Stomach smooth muscle (tissue), 2 donors: ENCODE data around the gene ATP1B3.

Experiments
- H3K27ac ChIP-seq: one replicate; pipeline ENCODE4 v1.7.0; 2013; ENCODE audit warnings: mild to moderate bottlenecking, low read length, inconsistent platforms
- H3K27me3 ChIP-seq, 2 donors: one replicate each; pipeline ENCODE4 v1.7.0; 2013; ENCODE audit warnings: low read length in 2 of 2; ENCODE audit not compliant: insufficient read depth in 2 of 2, control insufficient read depth in 1 of 2
- H3K36me3 ChIP-seq, 2 donors: one replicate each; pipeline ENCODE4 v1.7.0; 2013; ENCODE audit warnings: low read length in 2 of 2; ENCODE audit not compliant: control insufficient read depth in 2 of 2, insufficient read depth in 2 of 2
- H3K4me1 ChIP-seq: one replicate; pipeline ENCODE4 v1.7.0; 2013; ENCODE audit warnings: low read length; ENCODE audit not compliant: control insufficient read depth, insufficient read depth
- H3K4me3 ChIP-seq, 2 donors: one replicate each; pipeline ENCODE4 v1.7.0; 2013; ENCODE audit warnings: low read length in 2 of 2
- H3K9ac ChIP-seq, 2 donors: one replicate each; pipeline ENCODE4 v1.7.0; 2013; ENCODE audit warnings: low read length in 2 of 2, mild to moderate bottlenecking in 1 of 2
- H3K9me3 ChIP-seq, 2 donors: one replicate each; pipeline ENCODE4 v1.7.0; 2013; ENCODE audit warnings: low read length in 2 of 2; ENCODE audit not compliant: control insufficient read depth in 2 of 2
- donor health status: healthy.
- donor health status: Pancreatic carcinoma.

ATP1B3 gene

DNA sequence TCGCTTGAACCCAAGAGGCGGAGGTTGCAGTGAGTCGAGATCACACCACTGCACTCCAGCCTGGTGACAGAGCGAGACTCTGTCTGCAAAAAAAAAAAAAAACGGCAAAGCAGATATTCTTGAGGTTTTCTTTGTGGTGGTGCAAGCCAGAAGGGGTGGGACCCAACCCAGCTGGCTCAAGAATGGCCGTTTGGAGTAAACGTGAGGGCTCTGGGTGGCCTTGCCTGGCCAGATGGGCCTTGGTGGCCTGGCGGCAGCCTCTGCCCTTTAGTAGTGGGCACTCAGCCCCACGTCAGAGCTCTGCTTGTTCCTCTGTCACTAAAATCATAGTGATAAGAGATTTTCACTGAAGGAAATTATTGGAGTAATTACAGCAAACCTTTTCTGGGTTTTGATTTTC is 50.5 kb downstream of the ATP1B3 start:
- Histone ChIP-seq H3K4me3 (no peak overlapping the region), H3K36me3 (peaks cover 9 to 13% of the 10 kb centered on the region in 2 donors), H3K27me3 (no peaks in the 10 kb centered on the region), H3K4me1 (no peaks in the 10 kb centered on the region), H3K9ac (no peak overlapping the region), H3K9me3 (no peaks in the 10 kb centered on the region), H3K27ac (no peak overlapping the region)

GRCh38 chr3:141928631-141929270 is 52.3 kb downstream of the ATP1B3 start:
- H3K4me1 ChIP-seq, result no peaks in the 10 kb centered on the region
- H3K9me3 ChIP-seq, result no peaks in the 10 kb centered on the region
- peaks cover 9 to 13% of the 10 kb centered on the region in 2 donors for H3K36me3 ChIP-seq
- no peak overlapping the region for H3K4me3 ChIP-seq
- H3K27me3 ChIP-seq, result no peaks in the 10 kb centered on the region
- H3K9ac ChIP-seq, result no peak overlapping the region
- no peak overlapping the region for H3K27ac ChIP-seq

DNA sequence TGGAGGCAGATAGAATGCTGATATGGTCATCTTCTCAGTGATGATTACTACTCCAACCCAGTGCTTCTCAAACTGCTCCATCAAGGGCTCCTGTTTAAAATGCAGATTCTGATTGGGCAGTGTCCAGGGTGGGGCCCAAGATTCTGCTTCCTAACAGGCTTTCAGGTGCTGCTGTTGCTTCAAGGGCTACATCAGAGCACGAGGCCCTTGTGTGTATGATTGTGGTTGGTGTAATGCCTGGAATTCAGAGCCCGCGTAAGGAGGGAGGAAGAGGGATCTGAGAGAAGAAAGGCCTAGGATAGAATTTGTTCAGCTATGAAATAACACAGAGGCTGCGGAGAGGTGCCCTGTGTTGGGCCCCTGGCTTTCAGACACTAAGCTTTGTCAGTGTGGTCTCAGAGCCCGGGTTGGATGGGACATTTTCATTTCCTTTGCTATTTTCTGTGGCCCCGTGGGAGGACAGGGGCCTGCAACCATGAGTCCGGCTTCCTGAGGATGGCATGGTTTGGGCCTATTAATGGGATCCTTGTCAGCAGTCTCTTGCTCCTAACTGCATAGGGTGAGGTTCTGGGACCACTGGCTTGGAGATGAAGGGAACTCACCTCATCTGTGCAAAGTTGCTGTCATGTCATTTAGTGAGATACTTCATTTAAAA is 53.0 kb downstream of the ATP1B3 start:
- Histone ChIP-seq H3K36me3 (peaks cover 9 to 13% of the 10 kb centered on the region in 2 donors), H3K4me1 (no peaks in the 10 kb centered on the region), H3K27ac (no peak overlapping the region), H3K27me3 (no peaks in the 10 kb centered on the region), H3K4me3 (no peak overlapping the region), H3K9ac (no peak overlapping the region), H3K9me3 (no peaks in the 10 kb centered on the region)

GRCh38 chr3:141930801-141931200 is 54.4 kb downstream of the ATP1B3 start:
- Histone ChIP-seq H3K27ac (no peak overlapping the region), H3K9ac (no peak overlapping the region), H3K36me3 (peaks cover 4 to 13% of the 10 kb centered on the region in 2 donors), H3K27me3 (no peaks in the 10 kb centered on the region), H3K4me3 (no peak overlapping the region), H3K4me1 (no peaks in the 10 kb centered on the region), H3K9me3 (no peaks in the 10 kb centered on the region)

GRCh38 chr3:141933421-141934300 is 57.2 kb downstream of the ATP1B3 start:
- H3K9me3 ChIP-seq, result no peaks in the 10 kb centered on the region
- H3K9ac ChIP-seq, result no peak overlapping the region
- no peak overlapping the region for H3K4me3 ChIP-seq
- H3K4me1 ChIP-seq, result no peaks in the 10 kb centered on the region
- H3K27me3 ChIP-seq, result no peaks in the 10 kb centered on the region
- H3K27ac ChIP-seq, result no peak overlapping the region
- H3K36me3 ChIP-seq, result peaks cover 1% of the 10 kb centered on the region in 2 donors

DNA sequence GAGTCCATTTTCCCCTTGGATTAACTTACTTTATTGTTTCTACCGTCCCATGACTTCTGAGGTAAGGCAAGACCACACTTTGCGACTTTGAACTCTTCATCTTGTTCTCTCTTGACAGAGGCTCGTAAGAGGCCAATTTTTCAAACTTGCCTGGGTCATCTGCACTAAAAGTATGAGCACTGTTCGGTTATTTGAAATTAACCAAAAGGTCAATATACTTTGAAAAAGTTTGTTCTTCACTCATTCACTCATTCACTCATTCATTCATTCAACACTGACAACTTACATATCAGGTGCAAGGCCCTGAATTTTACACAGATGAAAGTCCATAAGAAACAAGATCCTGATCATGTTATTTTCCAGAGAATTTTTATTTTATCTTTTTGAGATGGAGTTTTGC is 57.9 kb downstream of the ATP1B3 start:
- H3K4me3 ChIP-seq, result no peak overlapping the region
- no peak overlapping the region for H3K27ac ChIP-seq
- H3K36me3 ChIP-seq, result no peaks in the 10 kb centered on the region
- H3K9me3 ChIP-seq, result no peaks in the 10 kb centered on the region
- H3K27me3 ChIP-seq, result no peaks in the 10 kb centered on the region
- H3K9ac ChIP-seq, result no peak overlapping the region
- H3K4me1 ChIP-seq, result no peaks in the 10 kb centered on the region

DNA sequence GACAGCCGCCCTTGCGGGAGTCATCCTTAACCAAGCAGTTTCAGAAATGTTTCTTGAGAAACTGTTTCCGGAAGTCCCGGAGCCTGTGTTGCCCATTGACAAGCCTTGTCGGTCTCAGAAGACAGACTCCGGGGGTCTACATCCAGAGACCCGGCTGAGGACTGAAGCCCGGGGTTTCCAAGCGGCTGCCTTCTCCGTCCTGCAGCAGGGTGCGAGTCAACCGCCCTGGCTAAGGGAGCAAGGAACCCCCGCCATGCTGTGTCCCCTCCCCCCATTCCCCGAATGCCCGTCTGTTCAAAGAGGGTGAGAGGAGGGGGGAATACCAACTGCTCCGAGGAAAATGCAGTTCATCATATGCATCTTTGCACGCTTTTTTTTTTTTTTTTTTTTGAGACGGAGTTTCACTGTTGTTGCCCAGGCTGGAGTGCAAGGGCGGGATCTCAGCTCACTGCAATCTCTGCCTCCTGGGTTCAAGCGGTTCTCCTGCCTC is 61.6 kb downstream of the ATP1B3 start:
- Histone ChIP-seq H3K4me1 (peaks cover 4% of the 10 kb centered on the region), H3K36me3 (no peaks in the 10 kb centered on the region), H3K27me3 (no peaks in the 10 kb centered on the region), H3K4me3 (no peak overlapping the region), H3K9ac (no peak overlapping the region), H3K9me3 (no peaks in the 10 kb centered on the region), H3K27ac (no peak overlapping the region)

DNA sequence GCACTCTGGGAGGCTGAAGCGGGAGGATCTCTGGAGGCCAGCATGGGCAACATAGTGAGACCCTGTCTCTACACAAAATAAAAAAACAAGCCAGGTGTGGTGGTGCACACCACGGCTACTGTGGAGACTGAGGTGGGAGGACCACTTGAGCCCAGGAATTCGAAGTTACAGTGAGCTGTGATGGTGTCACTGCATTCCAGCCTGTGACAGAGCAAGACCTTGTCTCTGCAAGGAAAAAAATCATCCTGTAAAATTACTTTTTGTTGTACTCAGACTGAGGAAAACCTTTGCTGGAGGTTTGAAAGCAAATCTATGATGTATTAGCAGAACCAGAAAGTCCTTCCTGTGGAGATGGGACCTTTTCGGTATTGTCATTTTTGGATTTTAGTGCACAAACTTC is 63.3 kb downstream of the ATP1B3 start:
- no peak overlapping the region for H3K4me3 ChIP-seq
- H3K27me3 ChIP-seq, result no peaks in the 10 kb centered on the region
- H3K27ac ChIP-seq, result no peak overlapping the region
- H3K4me1 ChIP-seq, result peaks cover 4% of the 10 kb centered on the region
- no peaks in the 10 kb centered on the region for H3K9me3 ChIP-seq
- H3K9ac ChIP-seq, result no peak overlapping the region
- H3K36me3 ChIP-seq, result no peaks in the 10 kb centered on the region

DNA sequence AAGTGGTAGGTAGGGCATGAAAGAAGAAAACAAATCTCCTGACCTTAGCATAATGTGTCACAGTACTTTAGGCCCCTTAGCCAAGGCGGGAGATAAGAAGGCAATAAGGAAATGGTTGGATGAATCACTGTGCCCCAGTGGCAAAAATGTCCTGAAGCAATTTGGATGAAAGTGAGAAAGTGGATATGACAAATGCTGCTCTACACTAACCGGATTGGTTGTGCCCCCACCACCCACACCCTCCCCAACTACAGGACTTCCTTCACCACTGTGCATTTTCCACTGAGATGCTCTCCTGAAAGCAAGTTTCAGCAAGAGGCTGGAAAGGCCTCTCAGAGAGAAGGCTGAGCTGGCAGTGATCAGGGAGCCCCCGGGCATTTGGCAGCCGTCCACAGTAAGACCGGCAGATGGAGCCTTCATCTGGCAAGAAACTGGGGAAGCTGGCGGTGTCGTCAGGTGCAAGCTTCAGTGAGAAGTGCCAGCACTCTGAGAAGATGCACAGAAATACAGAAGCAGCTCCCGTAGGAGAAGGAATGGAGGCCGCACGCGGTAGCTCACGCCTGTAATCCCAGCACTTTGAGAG is 63.8 kb downstream of the ATP1B3 start:
- Histone ChIP-seq H3K27ac (peak overlapping the region; percentile 37), H3K4me3 (no peak overlapping the region), H3K9ac (no peak overlapping the region), H3K27me3 (no peaks in the 10 kb centered on the region), H3K4me1 (peaks cover 4% of the 10 kb centered on the region), H3K36me3 (no peaks in the 10 kb centered on the region), H3K9me3 (no peaks in the 10 kb centered on the region)

DNA sequence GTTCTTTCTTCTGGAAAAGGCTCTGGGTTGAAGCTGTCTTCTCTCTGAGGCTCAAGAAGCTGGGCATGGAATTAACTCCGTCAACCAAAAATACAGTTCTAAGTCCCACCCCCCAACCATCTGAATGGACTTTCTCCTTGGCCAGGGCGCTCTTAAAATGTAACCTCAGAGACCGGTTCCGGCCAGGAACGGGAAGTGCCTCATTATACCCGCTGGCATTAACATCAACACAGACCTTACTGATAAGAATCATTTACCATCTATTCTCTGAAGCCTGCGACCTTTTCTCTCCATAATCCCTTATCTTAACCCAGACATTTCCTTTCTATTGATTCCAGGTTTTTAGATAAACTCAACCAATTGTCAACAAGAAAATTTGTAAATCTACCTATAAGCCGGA is 64.7 kb downstream of the ATP1B3 start:
- Histone ChIP-seq H3K36me3 (peaks cover 0 to 2% of the 10 kb centered on the region in 2 donors), H3K27me3 (no peaks in the 10 kb centered on the region), H3K9me3 (no peaks in the 10 kb centered on the region), H3K27ac (peak overlapping the region; percentile 37), H3K9ac (no peak overlapping the region), H3K4me1 (peaks cover 4% of the 10 kb centered on the region), H3K4me3 (no peak overlapping the region)
